Myocyte (in vitro differentiated cells): ENCODE results near the gene KCNK13. TPM values are rescaled to one million over a fixed set of nuclear protein-coding genes. Genes with fewer than 3 reads are reported as not detected.
"Not testable (repeated sequence)": the region's sequence is repeated elsewhere in the genome, so short reads cannot be mapped to it uniquely, and the experiment has no call there.

ENCODE experiments used
- DNase-seq: peaks from one replicate; pipeline ENCODE4 v3.0.0-alpha.2; 2012; ENCODE audit warnings: low read depth
- total RNA-seq: library from RNA; depleted of rRNA; stranded (reverse); fragments of >200 nt; gene quantifications from 2 replicates; pipeline ENCODE4 v1.2.3, GENCODE V29; 2014

Gene KCNK13
- total RNA-seq, 1 donor from 2014 or later = not detected

DNA sequence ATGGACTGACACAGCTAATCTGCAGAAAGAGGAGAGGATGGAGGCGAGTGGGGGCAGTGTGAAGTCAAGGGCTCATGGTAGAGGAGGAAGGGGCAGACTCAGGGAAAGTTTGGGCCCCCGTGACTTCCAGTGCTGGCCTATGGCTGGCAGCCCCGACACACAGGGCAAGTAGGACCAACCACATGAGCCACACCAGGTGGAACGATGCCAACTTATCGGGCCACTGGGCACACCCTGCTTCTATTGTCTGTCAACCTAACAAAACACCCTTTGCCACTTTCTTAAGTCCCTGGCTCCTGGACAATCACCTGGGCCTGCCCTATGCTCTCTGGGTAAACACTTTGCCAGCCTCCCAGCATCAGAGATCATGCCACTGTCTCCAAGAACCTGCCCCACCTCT is 129.4 kb downstream of the KCNK13 start:
- peak; percentile 13 for DNase-seq

- peak; percentile 6 for DNase-seq
Measured at GRCh38 chr14:90191585-90191984, 129.8 kb downstream of the KCNK13 start.

DNA sequence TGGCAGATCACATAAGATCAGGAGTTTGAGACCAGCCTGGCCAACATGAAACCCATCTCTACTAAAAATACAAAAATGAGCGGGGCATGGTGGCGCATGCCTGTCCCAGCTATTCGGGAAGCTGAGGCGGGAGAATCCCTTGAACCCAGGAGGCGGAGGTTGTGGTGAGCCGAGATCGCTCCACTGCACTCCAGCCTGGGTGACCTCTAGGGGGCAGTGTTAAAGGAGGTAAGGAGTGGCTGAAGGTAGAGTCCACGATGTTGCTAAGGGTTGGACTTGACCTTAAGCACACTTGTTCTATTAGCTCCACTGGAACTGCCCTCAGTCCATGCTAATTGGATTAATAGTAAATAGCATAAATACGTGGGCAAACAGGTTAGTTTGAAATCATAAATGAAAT is 132.1 kb downstream of the KCNK13 start:
- no peak for DNase-seq

GRCh38 chr14:90194706-90195105 is 132.9 kb downstream of the KCNK13 start:
- no peak for DNase-seq

- no peak for DNase-seq
Measured at GRCh38 chr14:90198541-90199060, 136.8 kb downstream of the KCNK13 start.

- not testable (repeated sequence) for DNase-seq
Measured at GRCh38 chr14:90200546-90200945, 138.8 kb downstream of the KCNK13 start.

DNA sequence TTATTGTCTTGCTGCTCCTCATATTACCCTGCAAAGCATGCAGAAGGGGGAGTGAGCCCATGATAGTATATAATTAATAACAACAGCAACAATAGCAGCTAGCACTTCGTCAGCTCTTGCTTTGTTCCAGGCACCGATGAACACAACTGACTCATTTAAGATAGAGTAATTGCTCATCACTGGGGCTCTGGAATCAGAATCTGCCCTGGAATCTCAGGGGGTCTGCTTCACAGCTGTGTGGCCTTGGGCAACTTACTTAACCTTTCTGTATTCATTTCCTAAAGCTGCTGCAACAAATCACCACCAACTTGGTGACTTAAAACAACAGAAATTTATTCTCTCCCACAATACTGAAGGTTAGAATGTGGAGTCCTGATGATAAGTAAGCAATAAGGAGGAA is 139.6 kb downstream of the KCNK13 start:
- DNase-seq = no peak

- DNase-seq = no peak
Measured at GRCh38 chr14:90204516-90204915, 142.7 kb downstream of the KCNK13 start.

DNA sequence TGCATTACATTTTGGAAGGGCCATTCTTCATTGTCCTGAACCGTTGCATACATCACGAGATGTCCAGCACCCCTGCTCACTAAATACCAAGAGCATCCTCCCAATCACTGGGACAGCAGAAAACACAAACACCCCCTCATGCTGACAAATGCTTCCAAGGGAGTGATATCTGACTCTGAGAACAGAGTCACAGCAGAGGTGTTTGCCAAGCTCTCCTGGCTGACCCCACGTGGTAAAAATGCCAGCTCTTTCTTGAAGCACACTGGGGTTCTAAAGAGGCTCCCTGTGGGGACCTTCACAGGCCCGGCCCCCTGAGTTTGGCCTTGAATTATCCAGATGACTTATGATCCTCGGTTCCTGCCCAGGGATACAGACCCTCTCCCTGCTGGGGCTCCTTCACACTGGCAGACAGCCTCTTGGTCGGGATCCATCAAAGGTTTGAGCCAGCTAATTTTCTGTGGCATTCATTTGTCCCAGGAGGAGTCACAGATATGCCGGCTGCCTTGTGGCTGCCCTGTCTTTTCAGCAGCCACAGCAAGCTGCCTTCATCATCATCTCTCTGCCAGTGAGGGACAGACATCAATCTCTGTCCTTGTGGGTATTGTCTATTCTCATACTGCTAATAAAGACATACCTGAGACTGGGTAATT is 151.4 kb downstream of the KCNK13 start:
- no peak for DNase-seq

DNA sequence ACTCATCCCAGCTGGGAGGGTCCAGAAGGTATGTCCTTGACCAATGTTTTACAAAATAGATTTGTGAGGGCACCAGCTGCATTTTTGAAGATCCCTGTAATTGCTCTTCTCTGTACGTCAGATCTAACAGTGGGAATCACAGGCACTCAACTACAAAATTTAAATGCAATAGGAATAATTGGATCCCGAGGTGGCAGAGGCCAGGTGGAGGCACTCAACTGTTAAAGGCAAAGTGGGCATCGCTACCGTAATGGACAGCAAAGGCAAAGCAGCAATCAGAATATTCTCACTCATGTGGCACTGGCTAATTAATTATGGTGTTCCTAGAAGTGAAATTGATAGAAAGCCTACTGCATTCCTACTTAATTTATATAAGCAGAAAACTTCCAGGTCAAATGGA is 166.7 kb downstream of the KCNK13 start:
- no peak for DNase-seq

DNA sequence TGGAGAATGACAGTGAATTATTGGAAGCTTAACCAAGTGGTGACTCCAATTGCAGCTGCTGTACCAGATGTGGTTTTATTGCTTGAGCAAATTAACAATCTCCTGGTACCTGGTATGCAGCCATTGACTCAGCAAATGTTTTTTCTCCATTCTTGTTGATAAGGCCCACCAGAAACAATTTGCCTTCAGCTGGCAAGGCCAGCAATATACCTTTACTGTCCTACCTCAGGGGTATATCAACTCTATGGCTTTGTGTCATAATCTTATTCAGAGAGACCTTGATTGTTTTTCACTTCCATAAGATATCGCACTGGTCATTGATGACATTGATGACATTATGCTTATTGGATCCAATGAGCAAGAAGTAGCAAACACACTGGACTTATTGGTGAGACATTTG is 168.1 kb downstream of the KCNK13 start:
- not testable (repeated sequence) for DNase-seq

Other genes starting within 250 kb of the KCNK13 start
- 3.7 and 6.8 TPM in 2 replicates for gene EFCAB11, start 107.3 kb upstream of the KCNK13 start, total RNA-seq
- 23.9 and 34.5 TPM in 2 replicates for gene TDP1, start 106.1 kb upstream of the KCNK13 start, total RNA-seq
- 320 and 351 TPM in 2 replicates for gene PSMC1, start 194.6 kb downstream of the KCNK13 start, total RNA-seq